Activated gamma-delta T cell (primary cell): ENCODE results near the gene ZNF784.
"Not testable (repeated sequence)": the region's sequence is repeated elsewhere in the genome, so short reads cannot be mapped to it uniquely, and the experiment has no call there.

Experiments
- DNase-seq: peaks from one replicate; lab custom pipeline; 2025; lab: John Stamatoyannopoulos, UW

ZNF784 gene

DNA sequence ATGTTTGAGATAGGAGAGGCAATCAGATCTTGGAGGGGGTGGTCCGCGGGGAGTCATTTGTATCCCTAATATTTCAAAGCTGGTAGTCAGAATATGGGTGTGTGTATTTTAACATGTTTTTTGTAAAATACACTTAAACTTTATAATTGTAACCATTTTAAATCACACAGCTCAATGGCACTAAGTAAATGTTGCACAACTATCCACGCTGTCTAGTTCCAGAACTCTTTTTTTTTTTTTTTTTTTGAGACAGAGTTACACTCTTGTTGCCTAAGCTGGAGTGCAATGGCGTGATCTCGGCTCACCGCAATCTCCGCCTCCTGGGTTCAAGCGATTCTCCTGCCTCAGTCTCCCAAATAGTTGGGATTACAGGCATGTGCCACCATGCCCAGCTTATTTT lies 40.5 kb downstream of the ZNF784 start:
- DNase-seq = not testable (repeated sequence)

DNA sequence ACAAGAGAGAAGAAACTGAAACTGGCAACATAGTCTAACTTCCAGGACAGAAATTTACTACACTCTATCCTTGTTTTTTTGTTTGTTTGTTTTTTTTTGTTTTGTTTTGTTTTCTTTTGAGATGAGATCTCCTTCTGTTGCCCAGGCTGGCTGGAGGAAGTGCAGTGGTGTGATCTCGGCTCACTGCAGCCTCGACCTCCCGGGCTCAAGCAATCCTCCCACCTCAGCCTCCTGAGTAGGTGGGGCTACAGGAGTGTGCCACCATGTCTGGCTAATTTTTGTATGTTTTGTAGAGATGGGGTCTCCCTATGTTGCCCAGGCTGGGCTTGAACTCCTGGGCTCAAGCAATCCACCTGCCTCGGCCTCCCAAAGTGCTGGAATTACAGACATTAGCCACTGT lies 42.1 kb downstream of the ZNF784 start:
- not testable (repeated sequence) for DNase-seq

GRCh38 chr19:55581823-55582223 lies 42.5 kb downstream of the ZNF784 start:
- no peak for DNase-seq

- no peak for DNase-seq
Observed at GRCh38 chr19:55581145-55581822, 43.1 kb downstream of the ZNF784 start.

DNA sequence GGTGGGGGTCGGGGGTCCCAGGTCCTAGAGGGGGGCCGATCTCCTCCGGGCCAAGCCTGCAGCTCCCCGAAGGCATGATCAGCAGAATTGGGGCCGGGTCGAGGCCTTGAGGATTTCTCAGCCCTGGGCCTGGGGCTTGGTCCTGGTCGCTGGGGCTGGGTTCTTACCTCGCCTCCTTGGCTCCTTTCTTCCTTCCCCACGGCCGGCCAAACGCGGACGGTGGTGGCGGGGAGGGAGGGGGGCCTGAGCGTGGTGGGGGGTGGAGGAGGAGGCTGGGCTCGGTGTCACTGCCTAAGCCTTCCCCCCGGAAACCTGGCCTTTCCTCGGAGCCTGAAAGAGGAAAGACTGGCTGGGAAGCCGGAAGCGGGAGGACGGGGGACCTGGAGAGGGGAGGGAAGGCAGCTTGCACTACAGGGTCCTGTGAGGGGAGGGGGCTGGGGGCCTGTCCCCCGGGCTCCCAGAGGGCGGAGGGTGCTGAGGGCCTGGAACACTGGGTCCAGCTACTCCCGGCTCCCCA lies 43.7 kb downstream of the ZNF784 start, which contains the start of gene ZNF579:
ZNF579 (minus strand) TSS at position 221 of the 517 bp plus-strand sequence. CDS start 1,209 bp downstream, outside the sequence.
- DNase-seq = no peak

DNA sequence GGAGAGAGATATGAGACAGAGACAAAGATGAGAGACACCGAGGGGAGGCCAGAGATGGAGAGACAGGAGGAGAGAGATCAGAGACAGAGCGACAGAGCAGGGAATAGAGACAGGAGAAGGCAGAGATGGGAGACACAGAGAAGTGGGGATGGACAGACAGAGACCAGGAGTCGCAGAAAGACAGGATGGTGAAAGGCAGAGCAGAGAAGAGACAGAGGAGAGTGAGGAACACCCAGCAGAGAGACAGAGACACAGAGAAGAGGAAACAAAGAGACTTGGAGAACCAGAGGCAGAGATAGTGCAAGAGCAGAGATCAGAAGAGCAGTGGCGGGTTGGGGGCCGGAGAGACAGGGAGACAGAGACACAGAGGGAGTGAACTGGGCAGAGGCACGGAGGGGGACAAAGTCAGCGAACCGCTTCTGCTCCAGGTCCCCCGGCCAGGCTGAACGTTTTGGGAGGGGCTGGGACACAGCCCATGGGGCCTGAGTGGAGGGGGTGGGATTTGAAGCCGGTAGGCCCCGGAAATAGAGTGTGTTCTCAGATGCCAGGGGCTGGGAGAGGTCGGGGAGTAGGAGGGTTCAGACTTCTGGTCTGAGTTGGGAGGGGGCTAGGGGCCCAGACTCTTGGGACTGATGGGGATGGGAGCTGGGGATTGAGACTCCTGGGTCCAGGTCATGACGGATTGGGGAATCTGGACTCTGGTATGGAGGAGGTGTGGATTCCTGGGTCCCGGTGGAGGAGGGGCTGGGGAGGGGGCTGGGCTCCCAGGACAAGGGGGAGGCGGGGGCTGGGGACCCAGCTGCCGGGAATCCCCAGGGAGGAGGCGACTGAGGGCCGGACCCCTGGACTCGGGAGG lies 44.4 kb downstream of the ZNF784 start:
- no peak for DNase-seq

DNA sequence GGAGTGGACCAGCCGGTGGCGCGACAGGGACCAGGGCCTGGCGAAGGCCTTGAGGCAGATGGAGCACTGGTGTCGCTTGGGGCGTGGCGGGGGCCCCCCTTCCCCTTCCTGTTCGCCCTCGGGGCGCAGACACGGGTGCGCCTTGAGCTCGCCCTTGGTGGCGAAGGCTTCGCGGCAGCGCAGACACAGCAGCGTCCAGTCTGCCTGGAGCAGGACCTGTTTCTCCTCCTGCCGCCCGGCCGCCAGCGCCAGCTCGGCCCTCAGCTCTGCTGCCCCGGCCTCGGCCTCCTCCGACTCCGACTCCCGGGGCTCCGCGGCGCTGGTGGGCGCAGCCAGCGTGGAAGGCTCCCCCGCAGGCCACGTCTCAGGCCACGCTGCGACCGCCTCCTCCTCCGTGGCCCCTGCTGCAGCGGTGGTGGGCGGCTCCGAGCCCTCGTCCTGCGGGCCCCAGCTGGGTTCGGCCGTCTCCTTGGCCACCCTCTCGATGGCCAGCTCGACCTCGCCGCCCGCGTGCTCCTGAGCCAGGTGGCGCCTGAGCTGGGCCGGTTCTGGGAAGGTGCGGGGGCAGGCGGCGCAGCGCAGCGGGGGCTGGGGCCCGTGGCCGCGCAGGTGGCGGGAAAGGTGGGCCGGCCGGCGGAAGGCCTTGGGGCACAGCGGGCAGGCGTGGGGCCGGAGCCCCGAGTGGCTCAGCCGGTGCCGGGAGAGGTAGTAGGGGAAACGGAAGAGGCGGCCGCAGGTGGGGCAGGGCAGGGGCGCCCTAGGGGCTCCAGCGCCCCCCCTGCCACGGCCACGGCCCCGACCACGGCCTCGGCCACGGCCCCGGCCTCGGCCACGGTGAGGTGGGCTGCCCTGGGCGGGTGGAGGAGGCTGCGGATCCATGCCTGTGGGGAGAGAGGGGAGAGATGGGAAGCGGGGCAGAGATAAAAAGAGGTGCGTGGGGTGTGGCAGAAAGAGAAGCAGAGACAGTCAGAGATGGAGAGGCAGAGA lies 45.3 kb downstream of the ZNF784 start:
- DNase-seq = no peak

DNA sequence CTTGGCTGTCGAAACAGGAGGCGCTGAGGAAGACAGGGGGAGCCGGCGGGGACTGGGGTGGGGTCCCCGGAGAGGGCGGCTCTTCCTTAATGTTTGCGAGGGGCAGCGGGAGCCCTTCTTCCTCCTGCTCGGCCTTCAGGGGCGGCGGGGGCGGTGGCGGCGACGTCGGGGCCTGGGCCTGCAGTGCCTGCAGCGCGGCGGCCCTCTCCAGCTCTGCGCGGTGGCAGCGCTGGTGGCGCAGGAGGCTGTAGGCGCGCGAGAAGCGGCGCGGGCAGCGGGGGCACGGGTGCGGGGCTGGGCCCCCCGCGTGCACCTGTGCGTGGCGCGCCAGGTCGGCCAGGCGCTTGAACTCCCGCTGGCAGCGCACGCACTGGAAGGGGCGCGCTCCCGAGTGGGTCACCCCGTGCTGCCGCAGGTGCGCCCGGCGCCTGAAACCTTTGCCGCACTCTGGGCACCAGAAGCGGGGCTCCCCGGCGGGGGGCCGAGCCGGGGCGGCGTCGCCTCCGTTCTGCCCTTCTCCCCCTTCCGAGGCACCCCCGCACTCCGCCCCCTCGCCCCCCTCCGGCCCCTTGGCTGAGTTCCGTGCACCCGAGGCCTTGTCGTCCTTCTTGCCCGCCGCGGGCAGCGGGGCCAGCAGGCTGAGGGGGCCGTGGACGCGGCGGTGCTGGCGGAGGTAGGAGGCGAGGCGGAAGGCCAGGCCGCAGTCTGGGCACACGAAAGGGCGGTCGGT lies 46.2 kb downstream of the ZNF784 start:
- no peak for DNase-seq

DNA sequence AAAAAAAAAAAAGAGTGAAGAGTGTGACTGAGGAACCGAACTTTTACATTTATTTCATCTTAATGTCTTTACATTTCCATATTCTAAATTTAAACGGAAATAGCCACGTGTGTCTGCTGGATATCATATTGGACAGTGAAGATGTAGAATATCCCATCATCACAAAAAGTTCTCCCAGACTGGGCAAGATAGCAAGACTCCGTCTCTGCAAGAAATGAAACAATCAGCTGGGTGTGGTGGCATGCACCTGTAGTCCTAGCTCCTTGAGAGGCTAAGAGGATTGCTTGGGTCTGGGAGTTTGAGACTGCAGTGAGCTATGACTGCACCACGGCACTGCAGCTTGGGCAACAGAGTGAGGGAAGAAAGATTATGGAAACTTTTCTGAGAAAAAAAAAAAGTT lies 47.6 kb downstream of the ZNF784 start:
- DNase-seq = no peak

DNA sequence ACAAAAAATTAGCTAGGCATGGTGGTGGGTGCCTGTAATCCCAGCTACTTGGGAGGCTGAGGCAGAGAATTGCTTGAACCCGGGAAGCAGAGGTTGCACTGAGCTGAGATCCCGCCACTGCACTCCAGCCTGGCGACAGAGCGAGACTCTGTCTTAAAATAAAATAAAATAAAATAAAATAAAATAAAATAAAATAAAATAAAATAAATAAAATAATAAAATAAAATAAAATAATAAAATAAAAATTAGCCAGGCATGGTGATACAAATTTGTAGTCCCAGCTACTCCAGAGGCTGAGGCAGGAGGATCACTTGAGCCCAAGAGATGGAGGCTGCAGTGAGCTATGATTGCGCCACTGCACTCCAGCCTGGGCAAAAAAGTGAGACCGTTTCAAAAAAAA lies 50.4 kb downstream of the ZNF784 start:
- DNase-seq = not testable (repeated sequence)
